GM23248 (cell line): ENCODE data around the gene NRDC. TPM values are rescaled to one million over a fixed set of nuclear protein-coding genes. Genes with fewer than 3 reads are reported as not detected.

Source experiments
- DNase-seq: peaks from one replicate; pipeline ENCODE4 v3.0.0-alpha.2; 2015
- H2AFZ ChIP-seq: fragments of 200-600 bp; sonication (generic); 2 replicates; pipeline ENCODE4 v1.6.1; 2016; ENCODE audit warnings: antibody characterized with exemption
- H3F3A ChIP-seq: fragments of 200-600 bp; sonication (generic); 2 replicates; pipeline ENCODE4 v1.6.1; 2016; ENCODE audit warnings: mild to moderate bottlenecking, antibody characterized with exemption, mixed run types; ENCODE audit not compliant: insufficient read depth
- H3K27ac ChIP-seq: fragments of 200-600 bp; sonication (generic); 2 replicates; pipeline ENCODE4 v1.5.1; 2016; ENCODE audit warnings: mild to moderate bottlenecking
- H3K27me3 ChIP-seq: fragments of 200-600 bp; sonication (generic); replicated peaks from 2 replicates; pipeline ENCODE4 v1.6.1; 2016; ENCODE audit warnings: mild to moderate bottlenecking; ENCODE audit not compliant: insufficient read depth
- H3K36me3 ChIP-seq: fragments of 200-600 bp; sonication (generic); 2 replicates; pipeline ENCODE4 v1.6.1; 2016; ENCODE audit warnings: low read depth, mild to moderate bottlenecking
- H3K4me1 ChIP-seq: fragments of 200-600 bp; sonication (generic); 2 replicates; pipeline ENCODE4 v1.6.1; 2016; ENCODE audit warnings: mild to moderate bottlenecking; ENCODE audit not compliant: insufficient read depth
- H3K4me2 ChIP-seq: fragments of 200-600 bp; sonication (generic); one replicate; pipeline ENCODE4 v1.6.1; 2016; ENCODE audit warnings: mild to moderate bottlenecking; ENCODE audit not compliant: unreplicated experiment
- H3K4me3 ChIP-seq: fragments of 200-600 bp; sonication (generic); 2 replicates; pipeline ENCODE4 v1.5.1; 2016; ENCODE audit warnings: mild to moderate bottlenecking
- H3K79me2 ChIP-seq: fragments of 200-600 bp; sonication (generic); 2 replicates; pipeline ENCODE4 v1.6.1; 2016; ENCODE audit warnings: mild to moderate bottlenecking; ENCODE audit not compliant: insufficient read depth
- H3K9ac ChIP-seq: fragments of 200-600 bp; sonication (generic); 2 replicates; pipeline ENCODE4 v1.6.1; 2016; ENCODE audit warnings: mild to moderate bottlenecking
- H3K9me2 ChIP-seq: fragments of 200-600 bp; sonication (generic); 2 replicates; pipeline ENCODE4 v1.6.1; 2016; ENCODE audit warnings: mixed run types, mild to moderate bottlenecking, moderate library complexity; ENCODE audit not compliant: insufficient read depth
- H3K9me3 ChIP-seq: fragments of 200-600 bp; sonication (generic); one replicate; pipeline ENCODE4 v1.6.1; 2017; ENCODE audit warnings: low read depth
- H4K20me1 ChIP-seq: fragments of 200-600 bp; sonication (generic); 2 replicates; pipeline ENCODE4 v1.6.0; 2016; ENCODE audit not compliant: insufficient read depth
- EZH2 ChIP-seq: fragments of 200-600 bp; sonication (generic); IDR thresholded peaks from 2 replicates; pipeline ENCODE4 v1.6.1; 2018; ENCODE audit warnings: antibody characterized with exemption, mild to moderate bottlenecking; ENCODE audit not compliant: insufficient read depth, poor library complexity, severe bottlenecking
- EZH2phosphoT487 ChIP-seq: fragments of 200-600 bp; sonication (generic); IDR thresholded peaks from 2 replicates; pipeline ENCODE4 v1.6.1; 2018; ENCODE audit warnings: antibody characterized with exemption, moderate library complexity, mild to moderate bottlenecking, low read depth; ENCODE audit not compliant: insufficient read depth
- WGBS, 2 experiments: methylation state at CpG; one replicate each; pipeline ENCODE4 v1.1.6; 2015 to 2017; ENCODE audit warnings: low lambda C conversion rate in 2 of 2, low coverage in 1 of 2; ENCODE audit errors: missing lambda C conversion rate in 2 of 2; 5-methylcytosine and 5-hydroxymethylcytosine counted together
- in situ Hi-C: fragments of 300-500 bp; cut with MboI; formaldehyde crosslinking; loops from 2 replicates; pipeline ENCODE4 v1.15.0; 2020
- polyA plus RNA-seq: library from polyadenylated mRNA; unstranded; fragments of >200 nt; fragmentation: Nextera tagmentation; extraction: Ambion mirVana; gene quantifications from 2 replicates; pipeline ENCODE4 v1.2.1, GENCODE V29; 2016
- total RNA-seq: library from RNA; depleted of rRNA; stranded (reverse); fragments of >200 nt; shearing (Covaris generic); gene quantifications from 2 replicates; pipeline ENCODE4 v1.2.3, GENCODE V29; 2014

NRDC gene
- total and polyA plus RNA-seq, 2 experiments from 2014 or later, result 55.2 to 129 TPM

GRCh38 chr1:51768971-51769588 is 109.4 kb downstream of the NRDC start:
- in situ Hi-C loops, result no loop called here
- H4K20me1 ChIP-seq, result no peaks in the 10 kb centered on the region
- no peaks in the 10 kb centered on the region for H3K9me3 ChIP-seq
- DNase-seq, result peak; percentile 82
- no peak overlapping the region for H3K4me3 ChIP-seq
- H3K9ac ChIP-seq, result no peak overlapping the region
- H3K36me3 ChIP-seq, result peaks cover 4% of the 10 kb centered on the region; the same call in 1 of the 2 replicates
- peaks cover 6% of the 10 kb centered on the region for H3F3A ChIP-seq
- H3K27ac ChIP-seq, result no peak overlapping the region
- 66 to 72% methylated on average over 6 of the region's 6 CpGs for WGBS, 2 experiments
- H3K4me1 ChIP-seq, result peaks cover 10% of the 10 kb centered on the region
- H3K4me2 ChIP-seq, result no peak overlapping the region
- no peak overlapping the region for H2AFZ ChIP-seq
- no peaks in the 10 kb centered on the region for H3K9me2 ChIP-seq
- no peak for TF ChIP-seq EZH2phosphoT487
- no peak for TF ChIP-seq EZH2
- no peaks in the 10 kb centered on the region for H3K27me3 ChIP-seq
- no peaks in the 10 kb centered on the region for H3K79me2 ChIP-seq

- Histone ChIP-seq H3K4me1 (no peaks in the 10 kb centered on the region), H3F3A (no peaks in the 10 kb centered on the region), H3K9ac (no peak overlapping the region), H3K4me3 (no peak overlapping the region), H3K4me2 (no peak overlapping the region), H3K9me2 (no peaks in the 10 kb centered on the region), H2AFZ (no peak overlapping the region), H3K36me3 (no peaks in the 10 kb centered on the region; the same call in 1 of the 2 replicates), H3K27ac (no peak overlapping the region), H3K9me3 (no peaks in the 10 kb centered on the region), H4K20me1 (no peaks in the 10 kb centered on the region), H3K79me2 (no peaks in the 10 kb centered on the region), H3K27me3 (no peaks in the 10 kb centered on the region)
- 100% methylated on average over 1 of the region's 1 CpG for WGBS, 2 experiments
- DNase-seq, result no peak
- no peak for TF ChIP-seq EZH2phosphoT487
- TF ChIP-seq EZH2, result no peak
- in situ Hi-C loops, result no loop called here
Measured at GRCh38 chr1:51761351-51761750, 117.2 kb downstream of the NRDC start.

GRCh38 chr1:51760872-51761271 is 117.7 kb downstream of the NRDC start:
- Histone ChIP-seq H3K36me3 (no peaks in the 10 kb centered on the region; the same call in 1 of the 2 replicates), H3K4me1 (no peaks in the 10 kb centered on the region), H3K4me2 (no peak overlapping the region), H3K79me2 (no peaks in the 10 kb centered on the region), H3F3A (no peaks in the 10 kb centered on the region), H3K9me2 (no peaks in the 10 kb centered on the region), H3K9me3 (no peaks in the 10 kb centered on the region), H3K4me3 (no peak overlapping the region), H2AFZ (no peak overlapping the region), H3K27me3 (no peaks in the 10 kb centered on the region), H3K27ac (no peak overlapping the region), H4K20me1 (no peaks in the 10 kb centered on the region), H3K9ac (no peak overlapping the region)
- no peak for TF ChIP-seq EZH2
- no peak for DNase-seq
- 85 to 90% methylated on average over 3 of the region's 3 CpGs for WGBS, 2 experiments
- in situ Hi-C loops, result no loop called here

GRCh38 chr1:51758310-51758709 is 120.2 kb downstream of the NRDC start:
- H3K79me2 ChIP-seq, result 0 out of 2 replicates have a peak, but pooled peaks cover under 1% of the 10 kb centered on the region
- no peaks in the 10 kb centered on the region for H3F3A ChIP-seq
- H3K4me1 ChIP-seq, result no peaks in the 10 kb centered on the region
- in situ Hi-C loops, result no loop called here
- WGBS, 2 experiments, result 81 to 84% methylated on average over 4 of the region's 4 CpGs
- H3K36me3 ChIP-seq, result no peaks in the 10 kb centered on the region; the same call in 1 of the 2 replicates
- H3K9me3 ChIP-seq, result no peaks in the 10 kb centered on the region
- H3K9ac ChIP-seq, result no peak overlapping the region
- H3K9me2 ChIP-seq, result no peaks in the 10 kb centered on the region
- TF ChIP-seq EZH2 (no peak), EZH2phosphoT487 (no peak)
- H4K20me1 ChIP-seq, result no peaks in the 10 kb centered on the region
- H3K27ac ChIP-seq, result no peak overlapping the region
- no peak overlapping the region for H3K4me3 ChIP-seq
- H3K4me2 ChIP-seq, result no peak overlapping the region
- no peaks in the 10 kb centered on the region for H3K27me3 ChIP-seq
- H2AFZ ChIP-seq, result no peak overlapping the region
- no peak for DNase-seq
